SK-N-SH (cell line): Measurements from ENCODE around the gene LRMDA.

Source experiments
- CHD2 ChIP-seq: fragments of 150-350 bp; IDR thresholded peaks from 2 replicates; pipeline ENCODE4 v1.6.1; 2018; ENCODE audit warnings: low read length; ENCODE audit not compliant: partially characterized antibody
- CTCF ChIP-seq: fragments of 200-600 bp; sonication (generic); IDR thresholded peaks from 2 replicates; pipeline ENCODE4 v1.6.1; 2017; ENCODE audit warnings: antibody characterized with exemption, mild to moderate bottlenecking, moderate library complexity
- EP300 ChIP-seq, 2 experiments: IDR thresholded peaks; 2 replicates each; pipeline versions ENCODE4 v1.4.0 to v1.6.1; 2012; ENCODE audit warnings: borderline replicate concordance in 1 of 2, low read depth in 1 of 2, low read length in 1 of 2
- JUND ChIP-seq: IDR thresholded peaks from 2 replicates; pipeline ENCODE4 v1.4.0; 2012
- MXI1 ChIP-seq: IDR thresholded peaks from 2 replicates; pipeline ENCODE4 v1.6.1; 2012; ENCODE audit warnings: mild to moderate bottlenecking, low read depth, low read length, improper control_type of control experiment
- POLR2AphosphoS5 ChIP-seq: IDR thresholded peaks from 2 replicates; pipeline ENCODE4 v1.6.1; 2012; ENCODE audit warnings: low read depth, low read length
- RAD21 ChIP-seq: IDR thresholded peaks from 2 replicates; pipeline ENCODE4 v1.6.1; 2012; ENCODE audit warnings: mild to moderate bottlenecking, low read length
- REST ChIP-seq: IDR thresholded peaks from 2 replicates; pipeline ENCODE4 v1.6.1; 2012; ENCODE audit warnings: mild to moderate bottlenecking, low read depth, low read length, moderate library complexity
- RFX5 ChIP-seq: IDR thresholded peaks from 2 replicates; pipeline ENCODE4 v1.6.1; 2012; ENCODE audit warnings: mild to moderate bottlenecking, improper control_type of control experiment, low read length
- RXRA ChIP-seq: IDR thresholded peaks from 2 replicates; pipeline ENCODE4 v1.4.0; 2012; ENCODE audit warnings: low read depth, mild to moderate bottlenecking, borderline replicate concordance
- SIN3A ChIP-seq: IDR thresholded peaks from 2 replicates; pipeline ENCODE4 v1.6.1; 2012; ENCODE audit warnings: low read depth, mild to moderate bottlenecking, low read length, moderate library complexity, borderline replicate concordance
- TAF1 ChIP-seq: IDR thresholded peaks from 2 replicates; pipeline ENCODE4 v1.6.1; 2012; ENCODE audit warnings: low read depth, mild to moderate bottlenecking, low read length, moderate library complexity, borderline replicate concordance
- YY1 ChIP-seq: IDR thresholded peaks from 2 replicates; pipeline ENCODE4 v1.4.0; 2012; ENCODE audit warnings: low read depth, mild to moderate bottlenecking

DNA sequence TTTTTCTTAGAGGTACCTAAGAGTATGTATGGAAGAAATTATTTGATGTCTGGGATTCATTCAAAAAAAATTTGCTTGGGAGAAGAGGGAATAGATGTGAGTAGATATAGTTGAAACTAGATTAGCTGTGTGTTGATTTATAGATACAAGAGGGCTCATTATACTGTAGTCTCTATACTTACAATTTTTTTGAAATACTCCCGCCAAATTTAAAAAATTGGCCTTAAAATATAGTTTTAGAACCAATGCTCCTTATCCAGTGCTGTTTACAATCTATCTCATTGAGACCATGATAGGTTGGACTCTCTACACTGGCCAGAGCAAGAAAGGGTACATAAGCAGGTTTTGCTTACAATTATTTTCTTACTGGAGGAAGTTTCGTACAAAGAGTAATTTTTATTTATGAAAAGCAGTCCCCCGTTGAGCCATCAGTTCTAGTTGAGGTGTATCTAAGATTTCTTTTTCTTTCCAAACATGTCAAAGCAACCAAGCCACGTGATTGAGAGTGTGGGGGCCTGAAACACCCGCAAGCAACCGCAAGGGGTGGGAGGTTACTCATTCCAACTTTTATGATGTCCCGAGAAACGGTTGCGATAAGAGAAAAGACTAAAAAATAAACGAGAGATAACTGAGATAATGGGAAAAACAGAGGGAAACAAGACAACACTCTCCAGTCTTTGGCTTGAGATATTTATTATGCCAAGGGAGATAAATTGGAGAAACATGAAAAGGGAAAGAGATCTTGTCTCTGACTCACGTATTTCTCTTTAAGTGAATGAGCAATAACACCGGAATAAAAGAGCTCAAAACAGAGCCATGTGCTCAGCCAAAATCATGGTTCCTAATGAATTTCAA, 729.2 kb downstream of the LRMDA start:
- no peak for TF ChIP-seq CTCF
- TF ChIP-seq TAF1, result no peak
- no peak for TF ChIP-seq RAD21
- TF ChIP-seq REST, result no peak
- TF ChIP-seq RFX5, result no peak
- TF ChIP-seq SIN3A, result no peak
- TF ChIP-seq MXI1, result no peak
- TF ChIP-seq YY1, result no peak
- no peak for TF ChIP-seq EP300 (IDR thresholded peaks at IDR 0.05; ENCODE audit: borderline replicate concordance in 1 of 2, low read depth in 1 of 2, low read length in 1 of 2)
- no peak for TF ChIP-seq JUND
- TF ChIP-seq RXRA, result no peak
- no peak for TF ChIP-seq POLR2AphosphoS5
- TF ChIP-seq CHD2, result no peak
